ENCODE results near the gene PCDHB5. TPM values are rescaled to one million over a fixed set of nuclear protein-coding genes. Genes with fewer than 3 reads are reported as not detected.
"Not testable (repeated sequence)": the region's sequence is repeated elsewhere in the genome, so short reads cannot be mapped to it uniquely, and the experiment has no call there.

PCDHB5 gene
- total RNA-seq, 3 donors from 2014 or later: 3.4 to 9.8 (median 6.4) TPM

GRCh38 chr5:141172381-141173204, 37.6 kb downstream of the PCDHB5 start, which contains the start of gene PCDHB7:
PCDHB7 (plus strand) TSS chr5:141172644; CDS start chr5:141172836, 192 bp downstream.
- Histone ChIP-seq H3K4me3 (peak within 1 kb of the TSS; percentile 7 to 24 (median 21)), H3K36me3 (no peaks in the 10 kb centered on the region), H3K4me1 (no peaks in the 10 kb centered on the region), H3K27me3 (no peaks in the 10 kb centered on the region), H3K9me3 (peaks cover 49 to 74% of the 10 kb centered on the region in 2 donors), H3K27ac (no peak within 1 kb of the TSS)
- intact Hi-C loops (cut with DNase I; ENCODE audit: low total_unique reads): no loop called here
- TF ChIP-seq POLR2A (IDR thresholded peaks at IDR 0.05) (no peak), CTCF (IDR thresholded peaks at IDR 0.05) (peak in 2 of 3 donors; percentile 20 to 28)
- no peak for DNase-seq (ENCODE audit: low spot score in 2 of 2)

- DNase-seq (ENCODE audit: low spot score in 2 of 2); H3K27me3 ChIP-seq; H3K4me1 ChIP-seq; H3K36me3 ChIP-seq; H3K27ac ChIP-seq; intact Hi-C loops (cut with DNase I; ENCODE audit: low total_unique reads): not testable (repeated sequence)
- Histone ChIP-seq H3K9me3 (peaks cover 52 to 75% of the 10 kb centered on the region in 2 donors), H3K4me3 (peak overlapping the region in 1 of 3 donors; percentile 4)
Observed at GRCh38 chr5:141174291-141175104, 39.5 kb downstream of the PCDHB5 start.

GRCh38 chr5:141175933-141176332, 40.9 kb downstream of the PCDHB5 start:
- Histone ChIP-seq H3K27me3 (no peaks in the 10 kb centered on the region), H3K4me3 (no peak overlapping the region), H3K4me1 (no peaks in the 10 kb centered on the region), H3K36me3 (no peaks in the 10 kb centered on the region), H3K27ac (no peak overlapping the region), H3K9me3 (peaks cover 59 to 79% of the 10 kb centered on the region in 2 donors)
- intact Hi-C loops (cut with DNase I; ENCODE audit: low total_unique reads): no loop called here
- no peak for DNase-seq (ENCODE audit: low spot score in 2 of 2)
- no peak for TF ChIP-seq POLR2AphosphoS5 (IDR thresholded peaks at IDR 0.05)
- no peak for TF ChIP-seq POLR2A (IDR thresholded peaks at IDR 0.05)
- TF ChIP-seq CTCF (IDR thresholded peaks at IDR 0.05): no peak

- H3K36me3 ChIP-seq; intact Hi-C loops (cut with DNase I; ENCODE audit: low total_unique reads); H3K4me1 ChIP-seq; H3K27me3 ChIP-seq; H3K4me3 ChIP-seq; H3K27ac ChIP-seq; DNase-seq (ENCODE audit: low spot score in 2 of 2): not testable (repeated sequence)
- peaks cover 59 to 74% of the 10 kb centered on the region in 2 donors for H3K9me3 ChIP-seq
Observed at GRCh38 chr5:141177577-141178191, 42.7 kb downstream of the PCDHB5 start, which contains the start of gene PCDHB8. PCDHB8 (plus strand) TSS chr5:141177790; CDS start chr5:141178035, 245 bp downstream.

- DNase-seq (ENCODE audit: low spot score in 2 of 2); H3K27ac ChIP-seq; H3K4me3 ChIP-seq; H3K4me1 ChIP-seq; H3K27me3 ChIP-seq; H3K36me3 ChIP-seq; intact Hi-C loops (cut with DNase I; ENCODE audit: low total_unique reads): not testable (repeated sequence)
- H3K9me3 ChIP-seq: peaks cover 62 to 71% of the 10 kb centered on the region in 2 donors
Observed at GRCh38 chr5:141179371-141179770, 44.4 kb downstream of the PCDHB5 start.

GRCh38 chr5:141179876-141180275, 44.9 kb downstream of the PCDHB5 start:
- H3K4me1 ChIP-seq; intact Hi-C loops (cut with DNase I; ENCODE audit: low total_unique reads); H3K36me3 ChIP-seq; H3K27ac ChIP-seq; H3K27me3 ChIP-seq; DNase-seq (ENCODE audit: low spot score in 2 of 2); H3K4me3 ChIP-seq: not testable (repeated sequence)
- H3K9me3 ChIP-seq: peaks cover 62 to 71% of the 10 kb centered on the region in 2 donors

Data from breast epithelium (tissue), 4 donors.